HG03108 (cell line): ENCODE data around the gene NAP1L4.

Experiments used
- ATAC-seq: cut with Tn5 transposase; IDR thresholded peaks from one replicate; pipeline ENCODE4 v1.9.1; 2021; ENCODE audit warnings: moderate library complexity; ENCODE audit not compliant: unreplicated experiment

Gene NAP1L4

DNA sequence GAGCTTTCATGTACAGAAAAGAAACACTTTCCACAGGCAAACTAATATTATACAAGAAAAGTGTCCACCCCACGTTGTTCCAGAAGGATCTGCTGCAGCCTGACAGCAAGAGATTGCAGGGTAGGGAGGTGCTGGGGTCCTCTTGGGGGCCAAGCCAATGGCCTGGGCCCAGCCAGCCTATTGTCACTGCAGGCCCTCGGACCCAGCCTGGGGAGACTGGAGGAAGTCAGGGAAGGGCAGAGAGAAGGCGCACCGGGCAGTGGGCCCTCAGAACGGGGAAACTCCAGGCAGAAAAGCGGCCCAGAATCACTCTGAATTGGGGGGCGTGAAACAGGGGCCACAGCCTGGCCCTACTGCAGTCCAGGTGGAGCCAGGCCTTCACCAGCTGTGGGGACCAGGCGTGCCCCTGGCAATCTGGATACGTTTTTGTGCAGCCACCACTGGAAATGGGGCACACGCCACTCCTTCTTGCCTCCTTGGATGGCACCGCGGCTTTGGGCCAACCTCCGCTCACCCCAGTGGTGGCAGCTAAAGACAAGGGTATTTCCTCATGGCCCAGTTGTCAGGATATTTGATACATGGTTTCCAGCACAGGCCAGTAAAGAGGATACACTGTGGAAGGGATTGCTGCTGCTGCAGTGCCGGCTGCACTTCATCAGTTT is 3.9 kb upstream of the NAP1L4 start:
- no peak for ATAC-seq

- ATAC-seq, result no peak
These were observed 3.0 kb upstream of the NAP1L4 start for GRCh38 chr11:2995031-2995561.

- ATAC-seq, result no peak
These were observed 2.2 kb upstream of the NAP1L4 start for GRCh38 chr11:2994336-2994730.

DNA sequence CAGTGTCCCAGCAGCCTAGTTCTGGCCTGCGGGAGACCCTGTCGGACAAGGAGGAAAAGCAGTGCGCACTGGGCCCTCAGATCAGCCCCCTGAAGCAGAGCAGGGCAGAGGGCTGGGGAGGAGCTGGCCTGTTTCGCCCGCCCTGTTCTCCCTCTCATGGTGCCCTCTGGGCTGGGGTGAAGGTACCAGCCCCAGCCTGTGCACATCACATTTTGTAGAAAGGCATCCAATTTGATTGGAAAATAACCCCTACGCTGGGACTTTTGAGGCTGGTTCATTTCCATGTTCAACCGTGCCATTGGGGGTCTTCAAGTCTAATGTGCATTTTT is 832 bp upstream of the NAP1L4 start:
- ATAC-seq, result no peak

DNA sequence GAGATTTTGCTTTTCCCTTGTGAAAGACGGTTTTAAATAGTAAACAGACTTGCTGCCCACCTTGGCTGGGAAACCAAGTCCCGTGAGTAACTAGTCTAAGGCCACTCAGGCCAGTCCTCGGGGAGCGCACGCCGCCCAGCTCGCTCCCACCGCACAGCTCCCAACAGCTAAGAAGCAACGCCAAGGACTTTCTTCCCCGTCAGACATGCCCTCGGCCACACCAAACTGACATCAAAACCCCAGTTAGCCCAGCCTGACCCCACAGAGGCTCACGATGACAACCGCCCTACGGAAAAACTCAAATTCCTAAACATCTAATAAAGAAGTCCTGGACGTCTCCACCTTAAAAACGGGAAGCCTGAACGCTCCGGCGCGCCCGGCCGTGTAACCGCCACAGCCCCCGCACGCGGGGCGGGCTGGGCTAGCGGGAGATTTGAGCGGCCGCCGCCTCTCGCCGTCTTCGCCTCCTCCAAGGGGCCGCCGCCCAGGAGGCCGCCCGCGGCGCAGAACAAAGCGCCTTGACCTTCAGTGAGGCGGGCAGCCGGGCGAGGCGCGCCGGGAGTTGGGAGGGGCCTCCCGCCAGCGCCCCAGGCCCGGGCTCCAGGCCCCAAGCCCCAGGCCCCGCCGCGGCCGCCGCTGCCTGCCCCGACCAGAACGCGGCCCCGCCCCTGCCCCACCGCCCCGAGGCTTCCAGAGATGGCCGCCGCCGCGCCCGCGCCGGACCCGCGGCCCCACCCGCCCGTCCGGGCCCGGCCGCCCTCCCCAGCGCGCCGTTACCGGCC is 486 bp downstream of the NAP1L4 start:
- peak; percentile 35 for ATAC-seq

GRCh38 chr11:2990617-2991451 is 1.3 kb downstream of the NAP1L4 start:
- no peak for ATAC-seq

DNA sequence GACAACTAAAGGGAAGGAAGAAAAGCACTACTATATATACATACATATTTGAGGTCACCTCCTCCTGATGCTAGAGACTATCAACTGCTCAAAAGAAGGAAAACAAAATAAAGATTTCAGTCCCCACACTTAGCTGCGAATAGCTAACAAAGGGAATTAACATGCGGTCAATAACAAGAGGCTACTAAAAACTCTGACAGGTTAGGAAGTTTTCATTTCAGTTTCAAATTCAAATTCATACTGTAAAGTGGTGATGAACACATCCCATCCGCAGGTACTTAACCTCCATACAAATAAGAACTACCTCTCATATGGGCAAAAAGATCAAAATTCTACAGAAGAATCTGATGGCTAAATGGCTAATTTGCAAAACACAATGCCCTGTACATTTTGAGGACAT is 2.6 kb downstream of the NAP1L4 start:
- ATAC-seq, result no peak

DNA sequence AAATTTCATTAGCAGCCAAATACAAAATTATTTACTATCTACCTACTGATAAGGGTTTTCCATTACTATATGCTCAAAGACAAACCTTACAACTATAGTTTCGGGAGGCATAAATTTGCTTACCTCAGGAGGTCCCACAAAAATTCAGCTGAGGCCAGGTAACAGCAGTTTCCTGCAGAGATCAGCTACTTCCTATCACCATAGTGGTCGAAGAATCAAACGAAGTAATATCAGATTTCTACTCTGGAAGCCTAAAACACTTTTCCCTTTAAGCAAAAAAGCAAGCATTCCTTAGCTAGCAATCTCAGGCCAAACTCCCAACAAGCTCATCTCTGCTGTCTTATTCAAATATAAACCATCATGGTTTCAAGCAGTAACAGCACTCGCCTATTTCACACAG is 3.1 kb downstream of the NAP1L4 start:
- ATAC-seq, result no peak

GRCh38 chr11:2987881-2988861 is 4.0 kb downstream of the NAP1L4 start:
- ATAC-seq, result no peak

GRCh38 chr11:2983908-2984307 is 8.2 kb downstream of the NAP1L4 start:
- ATAC-seq, result no peak

GRCh38 chr11:2982214-2982613 is 9.9 kb downstream of the NAP1L4 start:
- ATAC-seq, result no peak

GRCh38 chr11:2981130-2981529 is 11.0 kb downstream of the NAP1L4 start:
- ATAC-seq, result no peak

DNA sequence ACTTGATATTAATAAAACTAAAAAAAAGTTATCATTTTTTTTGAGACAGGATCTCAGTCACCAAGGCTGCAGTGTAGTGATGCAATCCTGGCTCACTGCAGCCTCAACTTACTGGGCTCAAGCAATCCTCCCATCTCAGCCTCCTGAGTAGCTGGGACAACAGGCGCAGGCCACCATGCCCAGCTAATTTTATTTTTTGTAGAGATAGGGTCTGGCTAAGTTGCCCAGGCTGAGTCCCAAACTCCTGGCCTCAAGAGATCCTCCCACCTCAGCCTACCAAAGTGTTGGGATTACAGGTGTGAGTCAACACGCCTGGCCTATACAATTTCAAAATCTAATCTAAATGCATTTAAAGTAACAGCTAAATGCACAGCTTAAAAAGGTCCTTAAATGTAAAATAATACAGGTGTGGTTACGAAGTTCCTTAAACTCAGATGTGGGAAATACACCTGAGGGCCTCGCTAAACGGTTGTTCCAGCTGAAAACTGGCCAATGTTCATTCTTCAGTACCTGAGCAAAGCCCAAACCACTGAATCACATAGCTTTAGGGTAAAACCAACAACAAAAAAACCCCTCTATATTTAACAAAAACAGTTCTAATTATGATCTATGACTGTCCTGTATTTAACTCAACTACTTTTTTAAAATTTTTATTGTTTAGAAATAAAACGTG is 11.8 kb downstream of the NAP1L4 start:
- no peak for ATAC-seq

- no peak for ATAC-seq
These were observed 15.0 kb downstream of the NAP1L4 start for GRCh38 chr11:2977113-2977512.

GRCh38 chr11:2976294-2977063 is 15.7 kb downstream of the NAP1L4 start:
- no peak for ATAC-seq

DNA sequence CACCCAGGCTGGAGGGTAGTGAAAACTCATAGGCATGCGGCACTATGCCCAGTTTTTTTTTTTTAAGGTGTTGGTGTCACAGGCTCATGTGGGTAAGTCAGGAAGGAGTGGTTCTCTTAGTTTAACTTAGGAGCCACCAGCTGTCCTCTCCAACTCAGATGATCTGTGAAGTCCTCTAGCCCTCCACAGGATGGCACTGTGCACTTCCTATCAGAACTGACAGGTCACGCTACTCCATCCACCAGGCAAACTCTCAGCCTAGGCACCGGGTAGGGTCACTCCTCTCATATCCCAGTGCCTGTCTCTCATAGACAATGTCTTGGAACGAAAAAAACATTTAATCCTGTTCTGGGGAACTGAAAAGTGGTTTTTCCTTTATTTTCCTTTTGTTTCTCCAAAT is 16.5 kb downstream of the NAP1L4 start:
- no peak for ATAC-seq

DNA sequence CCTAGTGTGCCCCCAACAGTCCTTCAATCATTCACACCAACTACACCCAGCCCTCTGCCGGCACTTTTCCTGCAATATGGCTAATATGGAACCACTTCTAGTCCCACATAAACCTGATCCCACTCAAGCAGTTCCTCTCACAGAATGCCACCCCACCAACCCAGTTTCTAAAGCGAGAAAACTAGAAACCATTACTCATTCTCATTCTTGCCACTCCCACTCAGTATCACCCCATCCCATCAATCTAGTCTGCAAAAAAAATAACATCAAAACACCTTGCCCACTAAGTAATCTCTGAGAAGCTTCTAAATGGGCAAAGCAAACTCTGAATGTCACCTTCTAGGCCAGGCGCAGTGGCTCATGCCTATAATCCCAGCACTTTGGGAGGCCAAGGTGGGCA is 17.9 kb downstream of the NAP1L4 start:
- ATAC-seq, result no peak

- ATAC-seq, result no peak
These were observed 23.7 kb downstream of the NAP1L4 start for GRCh38 chr11:2968341-2968900.

- ATAC-seq, result no peak
These were observed 27.3 kb downstream of the NAP1L4 start for GRCh38 chr11:2964782-2965181.
